ENCODE results near the gene CTLA4. TPM values are rescaled to one million over a fixed set of nuclear protein-coding genes. Genes with fewer than 3 reads are reported as not detected.

Gene CTLA4
- total and polyA plus RNA-seq, 8 donors, result 1.1 to 2.0 TPM; not detected in 6

DNA sequence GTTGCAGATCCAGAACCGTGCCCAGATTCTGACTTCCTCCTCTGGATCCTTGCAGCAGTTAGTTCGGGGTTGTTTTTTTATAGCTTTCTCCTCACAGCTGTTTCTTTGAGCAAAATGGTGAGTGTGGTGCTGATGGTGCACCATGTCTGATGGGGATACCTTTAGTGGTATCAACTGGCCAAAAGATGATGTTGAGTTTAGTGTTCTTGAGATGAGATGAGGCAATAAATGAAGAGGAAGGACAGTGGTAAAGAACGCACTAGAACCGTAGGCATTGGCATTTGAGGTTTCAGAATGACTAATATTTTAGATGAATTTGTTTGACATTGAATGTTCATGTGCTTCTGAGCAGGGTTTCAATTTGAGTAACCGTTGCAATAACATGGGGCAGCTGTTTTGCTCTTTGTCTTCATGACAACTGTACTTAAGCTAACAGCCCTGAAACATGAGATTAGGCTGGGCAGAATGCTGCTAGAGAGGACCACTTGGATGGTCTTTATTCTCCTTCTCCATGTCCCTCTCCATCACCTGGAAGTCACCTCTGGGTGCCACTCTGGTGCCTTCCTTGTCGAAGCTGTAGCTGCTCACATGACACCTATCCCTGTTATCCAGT lies 3.9 kb downstream of the CTLA4 start:
- peak overlapping the region in 2 of 5 donors; percentile 36 to 38 for H3K27ac ChIP-seq

DNA sequence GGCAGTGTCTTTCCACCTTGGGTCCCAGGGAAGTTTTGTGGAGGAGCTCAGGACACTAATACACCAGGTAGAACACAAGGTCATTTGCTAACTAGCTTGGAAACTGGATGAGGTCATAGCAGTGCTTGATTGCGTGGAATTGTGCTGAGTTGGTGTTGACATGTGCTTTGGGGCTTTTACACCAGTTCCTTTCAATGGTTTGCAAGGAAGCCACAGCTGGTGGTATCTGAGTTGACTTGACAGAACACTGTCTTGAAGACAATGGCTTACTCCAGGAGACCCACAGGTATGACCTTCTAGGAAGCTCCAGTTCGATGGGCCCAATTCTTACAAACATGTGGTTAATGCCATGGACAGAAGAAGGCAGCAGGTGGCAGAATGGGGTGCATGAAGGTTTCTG lies 5.9 kb downstream of the CTLA4 start:
- TF ChIP-seq, protein P1, sequence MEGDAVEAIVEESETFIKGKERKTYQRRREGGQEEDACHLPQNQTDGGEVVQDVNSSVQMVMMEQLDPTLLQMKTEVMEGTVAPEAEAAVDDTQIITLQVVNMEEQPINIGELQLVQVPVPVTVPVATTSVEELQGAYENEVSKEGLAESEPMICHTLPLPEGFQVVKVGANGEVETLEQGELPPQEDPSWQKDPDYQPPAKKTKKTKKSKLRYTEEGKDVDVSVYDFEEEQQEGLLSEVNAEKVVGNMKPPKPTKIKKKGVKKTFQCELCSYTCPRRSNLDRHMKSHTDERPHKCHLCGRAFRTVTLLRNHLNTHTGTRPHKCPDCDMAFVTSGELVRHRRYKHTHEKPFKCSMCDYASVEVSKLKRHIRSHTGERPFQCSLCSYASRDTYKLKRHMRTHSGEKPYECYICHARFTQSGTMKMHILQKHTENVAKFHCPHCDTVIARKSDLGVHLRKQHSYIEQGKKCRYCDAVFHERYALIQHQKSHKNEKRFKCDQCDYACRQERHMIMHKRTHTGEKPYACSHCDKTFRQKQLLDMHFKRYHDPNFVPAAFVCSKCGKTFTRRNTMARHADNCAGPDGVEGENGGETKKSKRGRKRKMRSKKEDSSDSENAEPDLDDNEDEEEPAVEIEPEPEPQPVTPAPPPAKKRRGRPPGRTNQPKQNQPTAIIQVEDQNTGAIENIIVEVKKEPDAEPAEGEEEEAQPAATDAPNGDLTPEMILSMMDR (IDR thresholded peaks at IDR 0.05), result no peak
- no peak for TF ChIP-seq POLR2A (IDR thresholded peaks at IDR 0.05)
- TF ChIP-seq EP300 (IDR thresholded peaks at IDR 0.05), result no peak
- no peak for TF ChIP-seq POLR2AphosphoS5 (IDR thresholded peaks at IDR 0.05)
- intact Hi-C loops (cut with DNase I; ENCODE audit: low total_unique reads), result no loop called here

More for the DNA sequence above, 3.9 kb downstream of the CTLA4 start:
- H3K36me3 ChIP-seq, result no peaks in the 10 kb centered on the region
- H3K27me3 ChIP-seq, result no peaks in the 10 kb centered on the region
- no peaks in the 10 kb centered on the region for H3K9me3 ChIP-seq
- TF ChIP-seq, protein P1 (IDR thresholded peaks at IDR 0.05), result no peak
- TF ChIP-seq EP300 (IDR thresholded peaks at IDR 0.05) (no peak), POLR2A (IDR thresholded peaks at IDR 0.05) (no peak), POLR2AphosphoS5 (IDR thresholded peaks at IDR 0.05) (no peak)
- H3K4me1 ChIP-seq, result no peaks in the 10 kb centered on the region
- no peak overlapping the region for H3K4me3 ChIP-seq
- intact Hi-C loops (cut with DNase I; ENCODE audit: low total_unique reads), result no loop called here
- DNase-seq, result no peak
- WGBS, 5 donors, result 65 to 79% (median 74%) methylated on average over 6 of the region's 6 CpGs

DNA sequence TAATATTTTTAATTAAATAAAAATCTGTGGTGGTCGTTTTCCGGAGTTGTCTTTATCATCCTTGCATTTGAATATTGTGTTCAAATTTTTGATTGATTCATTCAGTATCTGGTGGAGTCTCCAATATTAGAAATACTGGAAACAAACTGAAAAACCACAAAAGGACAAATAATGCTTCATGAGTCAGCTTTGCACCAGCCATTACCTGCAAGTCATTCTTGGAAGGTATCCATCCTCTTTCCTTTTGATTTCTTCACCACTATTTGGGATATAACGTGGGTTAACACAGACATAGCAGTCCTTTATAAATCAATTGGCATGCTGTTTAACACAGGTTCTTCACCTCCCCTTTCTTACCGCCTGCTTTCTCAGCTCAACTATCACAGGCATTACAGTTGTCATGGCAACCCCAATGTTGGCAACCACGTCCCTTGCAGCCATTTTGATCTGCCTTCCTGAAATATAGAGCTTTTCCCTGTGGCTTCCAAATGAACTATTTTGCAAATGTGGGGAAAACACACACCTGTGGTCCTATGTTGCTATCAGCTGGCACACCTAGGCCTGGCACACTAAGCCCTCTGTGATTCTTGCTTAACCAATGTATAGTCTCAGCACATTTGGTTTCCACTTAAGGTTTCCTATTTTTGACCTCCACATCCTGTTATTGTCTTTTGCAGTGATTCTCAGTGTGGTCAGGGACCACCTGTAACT lies 6.5 kb downstream of the CTLA4 start:
- no peak for DNase-seq
- Histone ChIP-seq H3K27ac (no peak overlapping the region), H3K9me3 (no peaks in the 10 kb centered on the region), H3K27me3 (no peaks in the 10 kb centered on the region), H3K4me1 (no peaks in the 10 kb centered on the region), H3K4me3 (no peak overlapping the region), H3K36me3 (no peaks in the 10 kb centered on the region)
- intact Hi-C loops (cut with DNase I; ENCODE audit: low total_unique reads), result no loop called here
- TF ChIP-seq POLR2AphosphoS5 (IDR thresholded peaks at IDR 0.05) (no peak), POLR2A (IDR thresholded peaks at IDR 0.05) (no peak), EP300 (IDR thresholded peaks at IDR 0.05) (no peak)
- TF ChIP-seq, protein P1 (IDR thresholded peaks at IDR 0.05), result no peak
- 72 to 85% (median 77%) methylated on average over 5 of the region's 5 CpGs for WGBS, 5 donors

More for the DNA sequence above, 5.9 kb downstream of the CTLA4 start:
- WGBS, 5 donors, result 79 to 91% (median 83%) methylated on average over 2 of the region's 2 CpGs
- Histone ChIP-seq H3K36me3 (no peaks in the 10 kb centered on the region), H3K27ac (no peak overlapping the region), H3K4me1 (no peaks in the 10 kb centered on the region), H3K27me3 (no peaks in the 10 kb centered on the region), H3K4me3 (no peak overlapping the region), H3K9me3 (no peaks in the 10 kb centered on the region)
- DNase-seq, result no peak

DNA sequence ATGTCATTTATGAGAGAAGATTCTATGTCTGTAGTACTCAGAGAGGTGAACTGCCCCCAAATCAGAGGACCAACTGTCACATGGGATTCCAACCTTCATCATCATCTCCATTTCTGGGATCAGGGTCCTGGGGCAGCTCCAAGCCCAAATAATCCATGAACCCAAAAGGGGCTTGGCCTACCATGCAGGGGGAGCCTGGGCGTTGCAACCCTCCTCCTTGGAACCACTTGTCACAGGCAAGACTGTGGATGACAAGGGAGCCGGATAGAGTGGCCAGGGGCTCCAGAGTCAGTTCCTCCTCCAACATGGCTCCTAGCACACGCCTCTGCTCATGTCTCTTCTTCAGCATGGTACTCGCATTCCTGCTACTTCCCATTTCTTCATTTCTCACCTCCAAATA lies 7.9 kb downstream of the CTLA4 start:
- no peak for DNase-seq
- no peaks in the 10 kb centered on the region for H3K27me3 ChIP-seq
- intact Hi-C loops (cut with DNase I; ENCODE audit: low total_unique reads), result no loop called here
- no peak overlapping the region for H3K27ac ChIP-seq
- TF ChIP-seq, protein P1 (IDR thresholded peaks at IDR 0.05), result no peak
- TF ChIP-seq POLR2A (IDR thresholded peaks at IDR 0.05) (no peak), EP300 (IDR thresholded peaks at IDR 0.05) (no peak), POLR2AphosphoS5 (IDR thresholded peaks at IDR 0.05) (no peak)
- WGBS, 5 donors, result 85 to 96% (median 92%) methylated on average over 3 to 4 of the region's 4 CpGs
- no peaks in the 10 kb centered on the region for H3K36me3 ChIP-seq
- H3K9me3 ChIP-seq, result no peaks in the 10 kb centered on the region
- H3K4me1 ChIP-seq, result no peaks in the 10 kb centered on the region
- no peak overlapping the region for H3K4me3 ChIP-seq
